H1 (cell line): ENCODE measurements around the gene NEB. TPM values are rescaled to one million over a fixed set of nuclear protein-coding genes. Genes with fewer than 3 reads are reported as not detected.

Source experiments
- CTCF ChIA-PET: fragments of 300-600 bp; sonication (Branson Sonifier 250); formaldehyde crosslinking; loops from one replicate; lab custom pipeline; 2021; ENCODE audit not compliant: partially characterized antibody; lab: Charles Lee
- POLR2A ChIA-PET: fragments of 300-600 bp; sonication (Branson Sonifier 250); formaldehyde crosslinking; loops from one replicate; lab custom pipeline; 2021; ENCODE audit warnings: inconsistent platforms; ENCODE audit not compliant: partially characterized antibody; lab: Charles Lee
- DNase-seq, 2 experiments: peaks; one replicate each; pipeline versions ENCODE4 v3.0.0 to v3.0.0-alpha.2; 2010 to 2022; ENCODE audit warnings: low spot score in 2 of 2, low read depth in 1 of 2, mixed read lengths in 1 of 2
- FAIRE-seq: peaks from 2 replicates; lab custom pipeline; 2011; peaks lifted over from hg19 to GRCh38; lab: Jason Lieb, UNC
- H2AFZ ChIP-seq: 2 replicates; pipeline ENCODE4 v1.8.1; 2012; ENCODE audit warnings: low read length, inconsistent platforms
- H2AK5ac ChIP-seq: 2 replicates; pipeline ENCODE4 v1.6.1; 2013; ENCODE audit warnings: low read depth, low read length
- H2BK120ac ChIP-seq: replicated peaks from 2 replicates; pipeline ENCODE3; 2013; ENCODE audit warnings: low read depth, low read length, inconsistent platforms
- H2BK12ac ChIP-seq: 2 replicates; pipeline ENCODE4 v1.6.1; 2013; ENCODE audit warnings: low read depth, low read length
- H2BK15ac ChIP-seq: 2 replicates; pipeline ENCODE4 v1.6.1; 2013; ENCODE audit warnings: low read length
- H2BK20ac ChIP-seq: 2 replicates; pipeline ENCODE4 v1.6.1; 2013; ENCODE audit warnings: low read length
- H2BK5ac ChIP-seq: 2 replicates; pipeline ENCODE4 v1.6.1; 2013; ENCODE audit warnings: low read depth, low read length
- H3K14ac ChIP-seq: 2 replicates; pipeline ENCODE4 v1.6.1; 2013; ENCODE audit warnings: inconsistent platforms; ENCODE audit not compliant: insufficient read length
- H3K18ac ChIP-seq: 2 replicates; pipeline ENCODE4 v1.6.1; 2013; ENCODE audit warnings: low read length; ENCODE audit errors: extremely low read depth
- H3K23ac ChIP-seq: 2 replicates; pipeline ENCODE4 v1.6.1; 2013; ENCODE audit warnings: inconsistent platforms; ENCODE audit not compliant: insufficient read length
- H3K23me2 ChIP-seq: 2 replicates; pipeline ENCODE4 v1.6.1; 2013; ENCODE audit warnings: low read depth, low read length
- H3K27ac ChIP-seq: 2 replicates; pipeline ENCODE4 v1.6.1; 2011; ENCODE audit warnings: low read depth, low read length, inconsistent platforms
- H3K27me3 ChIP-seq, 4 experiments: replicated peaks in 1 of 4; 1 replicate in 1 of 4; 2 replicates in 3 of 4; pipeline versions ENCODE4 v1.6.1 to v1.8.1; 2011 to 2013; ENCODE audit warnings: low read length in 3 of 4, mild to moderate bottlenecking in 3 of 4, inconsistent platforms in 2 of 4, mixed read lengths in 2 of 4, moderate library complexity in 1 of 4; ENCODE audit not compliant: control insufficient read depth in 3 of 4, insufficient read depth in 3 of 4; ENCODE audit errors: extremely low read depth in 1 of 4
- H3K36me3 ChIP-seq, 4 experiments: 2 replicates each; pipeline versions ENCODE4 v1.6.1 to v1.8.1; 2011 to 2013; ENCODE audit warnings: mild to moderate bottlenecking in 4 of 4, low read length in 3 of 4, moderate library complexity in 2 of 4, control low read depth in 1 of 4, inconsistent platforms in 1 of 4; ENCODE audit not compliant: insufficient read depth in 4 of 4, control insufficient read depth in 2 of 4
- H3K4ac ChIP-seq: replicated peaks from 2 replicates; pipeline ENCODE3; 2013; ENCODE audit warnings: low read length, low read depth, mixed read lengths, inconsistent platforms; ENCODE audit not compliant: insufficient read length
- H3K4me1 ChIP-seq, 4 experiments: replicated peaks in 1 of 4; 1 replicate in 1 of 4; 2 replicates in 3 of 4; pipeline versions ENCODE4 v1.6.1 to v1.8.1; 2011 to 2013; ENCODE audit warnings: low read length in 3 of 4, inconsistent platforms in 2 of 4, mixed read lengths in 1 of 4; ENCODE audit not compliant: insufficient read depth in 4 of 4, control insufficient read depth in 3 of 4
- H3K4me2 ChIP-seq, 2 experiments: 2 replicates each; pipeline versions ENCODE4 v1.6.1 to v1.8.1; 2011 to 2013; ENCODE audit warnings: low read depth in 2 of 2, low read length in 2 of 2, control low read depth in 1 of 2, inconsistent platforms in 1 of 2, mild to moderate bottlenecking in 1 of 2; ENCODE audit not compliant: insufficient read depth in 1 of 2
- H3K4me3 ChIP-seq, 4 experiments: fragments of 200-600, 300-600 bp in 1 of 4; sonication (generic), shearing (Covaris generic), sonication (Bioruptor Twin) in 1 of 4; 2 replicates each; pipeline versions ENCODE4 v1.5.1 to v1.8.1; 2011 to 2016; ENCODE audit warnings: low read length in 4 of 4, low read depth in 3 of 4, control low read depth in 2 of 4, inconsistent platforms in 2 of 4, mild to moderate bottlenecking in 2 of 4, mixed read lengths in 1 of 4, moderate library complexity in 1 of 4; ENCODE audit not compliant: insufficient read depth in 2 of 4; ENCODE audit errors: extremely low read depth in 1 of 4
- H3K56ac ChIP-seq: replicated peaks from 2 replicates; pipeline ENCODE3; 2013; ENCODE audit warnings: low read depth, mild to moderate bottlenecking, mixed read lengths, low read length, inconsistent platforms; ENCODE audit not compliant: insufficient read length
- H3K79me1 ChIP-seq: 2 replicates; pipeline ENCODE4 v1.6.1; 2013; ENCODE audit warnings: low read depth, low read length, control low read depth
- H3K79me2 ChIP-seq, 2 experiments: 2 replicates each; pipeline versions ENCODE4 v1.6.1 to v1.8.1; 2012 to 2013; ENCODE audit warnings: low read length in 2 of 2, mild to moderate bottlenecking in 2 of 2, inconsistent platforms in 1 of 2; ENCODE audit not compliant: insufficient read depth in 2 of 2, control insufficient read depth in 1 of 2
- H3K9ac ChIP-seq, 4 experiments: replicated peaks in 1 of 4; 1 replicate in 1 of 4; 2 replicates in 3 of 4; pipeline versions ENCODE4 v1.6.1 to v1.8.1; 2011 to 2013; ENCODE audit warnings: low read depth in 3 of 4, low read length in 3 of 4, control low read depth in 2 of 4, mild to moderate bottlenecking in 2 of 4, moderate library complexity in 2 of 4, inconsistent platforms in 1 of 4; ENCODE audit errors: extremely low read depth in 1 of 4
- H3K9me3 ChIP-seq, 2 experiments: 2 replicates each; pipeline versions ENCODE4 v1.6.1 to v1.8.1; 2012 to 2013; ENCODE audit warnings: mild to moderate bottlenecking in 2 of 2, moderate library complexity in 2 of 2, control low read depth in 1 of 2, inconsistent platforms in 1 of 2, low read depth in 1 of 2, low read length in 1 of 2, mixed read lengths in 1 of 2; ENCODE audit not compliant: insufficient read depth in 2 of 2
- H4K20me1 ChIP-seq, 2 experiments: replicated peaks in 1 of 2; 2 replicates each; pipeline versions ENCODE3 to v1.8.1; 2011 to 2013; ENCODE audit warnings: inconsistent platforms in 2 of 2, low read length in 2 of 2, mild to moderate bottlenecking in 1 of 2; ENCODE audit not compliant: insufficient read depth in 2 of 2, control insufficient read depth in 1 of 2
- H4K5ac ChIP-seq: 2 replicates; pipeline ENCODE4 v1.6.1; 2013; ENCODE audit warnings: low read length, low read depth, mixed read lengths, inconsistent platforms; ENCODE audit not compliant: insufficient read length
- H4K8ac ChIP-seq: 2 replicates; pipeline ENCODE4 v1.8.0; 2013; ENCODE audit warnings: mild to moderate bottlenecking, moderate library complexity, low read length, inconsistent platforms; ENCODE audit not compliant: insufficient read depth; ENCODE audit errors: extremely low read depth
- H4K91ac ChIP-seq: replicated peaks from 2 replicates; pipeline ENCODE3; 2013; ENCODE audit warnings: low read length, mixed read lengths, inconsistent platforms; ENCODE audit not compliant: insufficient read length
- BACH1 ChIP-seq: IDR thresholded peaks from 2 replicates; pipeline ENCODE4 v1.6.1; 2012; ENCODE audit warnings: low read length, improper control_type of control experiment
- CBX8 ChIP-seq: fragments of 300-800, 300-1000 bp; sonication (generic); IDR thresholded peaks from 2 replicates; pipeline ENCODE4 v1.7.1; 2016; ENCODE audit warnings: low read depth, low read length, borderline replicate concordance
- CHD1 ChIP-seq: IDR thresholded peaks from 2 replicates; pipeline ENCODE4 v1.6.1; 2012; ENCODE audit warnings: low read depth, low read length, improper control_type of control experiment
- CTCF ChIP-seq, 3 experiments: IDR thresholded peaks; 1 replicate in 2 of 3; 2 replicates in 1 of 3; pipeline versions ENCODE4 v1.5.1 to v1.6.1; 2011; ENCODE audit warnings: low read length in 3 of 3, mild to moderate bottlenecking in 3 of 3, inconsistent platforms in 2 of 3, low read depth in 1 of 3, moderate library complexity in 1 of 3; ENCODE audit not compliant: insufficient read depth in 1 of 3; ENCODE audit errors: control extremely low read depth in 1 of 3
- FOSL1 ChIP-seq: IDR thresholded peaks from 2 replicates; pipeline ENCODE4 v1.6.1; 2011; ENCODE audit warnings: mild to moderate bottlenecking, low read depth, low read length, moderate library complexity; ENCODE audit not compliant: insufficient read depth
- PHF8 ChIP-seq: fragments of 200-600 bp; sonication (generic); conservative IDR thresholded peaks from 2 replicates; pipeline ENCODE4 v1.7.1; 2012; ENCODE audit warnings: low read depth, mild to moderate bottlenecking, inconsistent platforms, low read length, moderate library complexity
- RFX5 ChIP-seq: IDR thresholded peaks from 2 replicates; pipeline ENCODE4 v1.6.1; 2011; ENCODE audit warnings: low read depth, low read length, improper control_type of control experiment, borderline replicate concordance
- RNF2 ChIP-seq: fragments of 200-900, 300-1000 bp; sonication (generic); IDR thresholded peaks from 2 replicates; pipeline ENCODE4 v1.7.1; 2016; ENCODE audit warnings: borderline replicate concordance, low read depth, mild to moderate bottlenecking, antibody characterized with exemption, low read length; ENCODE audit not compliant: poor library complexity, severe bottlenecking; ENCODE audit errors: missing control alignments
- SAP30 ChIP-seq: fragments of 300-600 bp; sonication (generic); IDR thresholded peaks from 2 replicates; pipeline ENCODE4 v1.7.1; 2012; ENCODE audit warnings: low read length, moderate library complexity, mild to moderate bottlenecking, inconsistent platforms; ENCODE audit not compliant: insufficient read depth, insufficient replicate concordance
- SP2 ChIP-seq: IDR thresholded peaks from 2 replicates; pipeline ENCODE4 v1.6.1; 2012; ENCODE audit warnings: mild to moderate bottlenecking, low read length, inconsistent platforms
- SP4 ChIP-seq: IDR thresholded peaks from 2 replicates; pipeline ENCODE4 v1.6.1; 2012; ENCODE audit warnings: low read length, inconsistent platforms
- TAF1 ChIP-seq: IDR thresholded peaks from 2 replicates; pipeline ENCODE4 v1.6.1; 2011; ENCODE audit warnings: mild to moderate bottlenecking, low read depth, low read length
- WGBS, 2 experiments: shearing (Covaris generic) in 1 of 2; methylation state at CpG; one replicate each; pipeline versions ENCODE4 v1.1.6 to v1.1.7; 2013 to 2015; ENCODE audit warnings: low lambda C conversion rate in 2 of 2, mixed read lengths in 2 of 2, inconsistent platforms in 1 of 2, low coverage in 1 of 2, missing lambda C conversion rate in 1 of 2; ENCODE audit not compliant: insufficient replicate concordance in 2 of 2, insufficient coverage in 1 of 2, insufficient read length in 1 of 2; ENCODE audit errors: extremely low coverage in 1 of 2, missing lambda C conversion rate in 1 of 2; 5-methylcytosine and 5-hydroxymethylcytosine counted together
- polyA plus RNA-seq, 7 experiments: library from polyadenylated mRNA; depleted of rRNA in 3 of 7; stranded (reverse) in 5 of 7; unstranded in 2 of 7; fragments of >200 nt in 5 of 7; fragments of 200-250 nt in 2 of 7; gene quantifications; 1 replicate in 5 of 7; 2 replicates in 1 of 7; 4 replicates in 1 of 7; pipeline versions ENCODE4 v1.2.1 to v1.2.3, GENCODE V29; 2011 to 2013; ENCODE audit warnings: missing spikeins in 2 of 7, mixed read lengths in 2 of 7
- total RNA-seq: library from RNA; stranded (reverse); fragmentation: NEBNext Ultra II Directional; extraction: Animal tissue kit (Norgen Biotek cat#: 25700); gene quantifications from 2 replicates; pipeline ENCODE4 v1.2.1, GENCODE V29; 2021

Gene NEB
- total and polyA plus RNA-seq, 2 of the 8 experiments (the other 6 are each of a cell fraction or from before 2014, with no cell fraction given): 1.4 to 2.5 TPM

GRCh38 chr2:151562398-151562797 is 171.9 kb downstream of the NEB start:
- H3K18ac ChIP-seq: no peak overlapping the region
- H4K8ac ChIP-seq: no peak overlapping the region
- H3K56ac ChIP-seq: no peak overlapping the region
- H3K23ac ChIP-seq: no peak overlapping the region
- no peaks in the 10 kb centered on the region for H4K20me1 ChIP-seq
- FAIRE-seq: no peak
- WGBS, 2 experiments: 88% methylated on average over 8 of the region's 8 CpGs; no CpG with 5 or more reads in 1 of the 2 experiments
- H3K4me2 ChIP-seq: no peak overlapping the region
- no peaks in the 10 kb centered on the region for H3K23me2 ChIP-seq
- H2BK5ac ChIP-seq: no peak overlapping the region
- H3K14ac ChIP-seq: no peak overlapping the region
- H2AFZ ChIP-seq: no peak overlapping the region
- H2AK5ac ChIP-seq: no peak overlapping the region
- no peak overlapping the region for H2BK15ac ChIP-seq
- no peak overlapping the region for H3K4ac ChIP-seq
- H3K9me3 ChIP-seq: no peaks in the 10 kb centered on the region
- H3K27ac ChIP-seq: no peak overlapping the region
- H4K5ac ChIP-seq: no peak overlapping the region
- H4K91ac ChIP-seq: no peak overlapping the region
- H3K4me3 ChIP-seq: no peak overlapping the region
- no peaks in the 10 kb centered on the region for H3K79me2 ChIP-seq
- ChIA-PET CTCF (interaction anchor here (1.7 kb wide), 1 partner anchor 27 kb away, joined by 3 read pairs; no protein-coding TSS in a partner anchor), POLR2A (no interaction called here)
- no peak overlapping the region for H2BK120ac ChIP-seq
- H2BK20ac ChIP-seq: no peak overlapping the region
- no peak for DNase-seq
- no peaks in the 10 kb centered on the region for H3K4me1 ChIP-seq
- H3K36me3 ChIP-seq: no peaks in the 10 kb centered on the region
- H3K79me1 ChIP-seq: no peaks in the 10 kb centered on the region
- no peaks in the 10 kb centered on the region for H3K27me3 ChIP-seq
- no peak overlapping the region for H3K9ac ChIP-seq
- H2BK12ac ChIP-seq: no peak overlapping the region
- no peak for TF ChIP-seq SAP30
- no peak for TF ChIP-seq RNF2
- TF ChIP-seq SP4: no peak
- TF ChIP-seq CBX8: no peak
- TF ChIP-seq SP2: no peak
- no peak for TF ChIP-seq RFX5
- TF ChIP-seq CHD1: no peak
- no peak for TF ChIP-seq BACH1
- TF ChIP-seq TAF1: no peak
- TF ChIP-seq FOSL1: no peak
- no peak for TF ChIP-seq PHF8
- no peak for TF ChIP-seq CTCF (IDR thresholded peaks at IDR 0.05; ENCODE audit: control extremely low read depth in 1 of 3, insufficient read depth in 1 of 3, low read depth in 1 of 3, low read length in 3 of 3)
